HEK293 (cell line): ENCODE measurements around the gene CENPM.

ENCODE experiments used
- CTCF ChIP-seq: fragments of 450-650 bp; formaldehyde crosslinking; IDR thresholded peaks from 2 replicates; pipeline ENCODE4 v1.5.1; 2016; ENCODE audit warnings: missing biosample characterization, missing genetic modification characterization
- ZNF335 ChIP-seq: fragments of 450-650 bp; formaldehyde crosslinking; conservative IDR thresholded peaks from 2 replicates; pipeline ENCODE4 v1.5.1; 2016; ENCODE audit warnings: missing biosample characterization, missing genetic modification characterization
- ZNF37A ChIP-seq: fragments of 450-650 bp; IDR thresholded peaks from 2 replicates; pipeline ENCODE4 v1.5.1; 2018; ENCODE audit warnings: missing biosample characterization, missing genetic modification characterization
- TF ChIP-seq, protein P1 (sequence below): fragments of 450-650 bp; formaldehyde crosslinking; IDR thresholded peaks from 2 replicates; pipeline ENCODE4 v1.5.1; 2016; ENCODE audit warnings: missing biosample characterization, missing genetic modification characterization

GRCh38 chr22:41992496-41992895, 45.5 kb upstream of the CENPM start:
- TF ChIP-seq, protein P1, sequence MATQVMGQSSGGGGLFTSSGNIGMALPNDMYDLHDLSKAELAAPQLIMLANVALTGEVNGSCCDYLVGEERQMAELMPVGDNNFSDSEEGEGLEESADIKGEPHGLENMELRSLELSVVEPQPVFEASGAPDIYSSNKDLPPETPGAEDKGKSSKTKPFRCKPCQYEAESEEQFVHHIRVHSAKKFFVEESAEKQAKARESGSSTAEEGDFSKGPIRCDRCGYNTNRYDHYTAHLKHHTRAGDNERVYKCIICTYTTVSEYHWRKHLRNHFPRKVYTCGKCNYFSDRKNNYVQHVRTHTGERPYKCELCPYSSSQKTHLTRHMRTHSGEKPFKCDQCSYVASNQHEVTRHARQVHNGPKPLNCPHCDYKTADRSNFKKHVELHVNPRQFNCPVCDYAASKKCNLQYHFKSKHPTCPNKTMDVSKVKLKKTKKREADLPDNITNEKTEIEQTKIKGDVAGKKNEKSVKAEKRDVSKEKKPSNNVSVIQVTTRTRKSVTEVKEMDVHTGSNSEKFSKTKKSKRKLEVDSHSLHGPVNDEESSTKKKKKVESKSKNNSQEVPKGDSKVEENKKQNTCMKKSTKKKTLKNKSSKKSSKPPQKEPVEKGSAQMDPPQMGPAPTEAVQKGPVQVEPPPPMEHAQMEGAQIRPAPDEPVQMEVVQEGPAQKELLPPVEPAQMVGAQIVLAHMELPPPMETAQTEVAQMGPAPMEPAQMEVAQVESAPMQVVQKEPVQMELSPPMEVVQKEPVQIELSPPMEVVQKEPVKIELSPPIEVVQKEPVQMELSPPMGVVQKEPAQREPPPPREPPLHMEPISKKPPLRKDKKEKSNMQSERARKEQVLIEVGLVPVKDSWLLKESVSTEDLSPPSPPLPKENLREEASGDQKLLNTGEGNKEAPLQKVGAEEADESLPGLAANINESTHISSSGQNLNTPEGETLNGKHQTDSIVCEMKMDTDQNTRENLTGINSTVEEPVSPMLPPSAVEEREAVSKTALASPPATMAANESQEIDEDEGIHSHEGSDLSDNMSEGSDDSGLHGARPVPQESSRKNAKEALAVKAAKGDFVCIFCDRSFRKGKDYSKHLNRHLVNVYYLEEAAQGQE (tag by site-specific recombination), result no peak
- TF ChIP-seq CTCF (tag by site-specific recombination) (no peak), ZNF37A (no peak), ZNF335 (tag by site-specific recombination) (no peak)
